HG03469 (cell line): Measurements from ENCODE around the gene CADPS.

Source experiments
- ATAC-seq: cut with Tn5 transposase; IDR thresholded peaks from one replicate; pipeline ENCODE4 v1.9.1; 2021; ENCODE audit warnings: mild to moderate bottlenecking, moderate library complexity, moderate number of reproducible peaks; ENCODE audit not compliant: unreplicated experiment

Gene CADPS

DNA sequence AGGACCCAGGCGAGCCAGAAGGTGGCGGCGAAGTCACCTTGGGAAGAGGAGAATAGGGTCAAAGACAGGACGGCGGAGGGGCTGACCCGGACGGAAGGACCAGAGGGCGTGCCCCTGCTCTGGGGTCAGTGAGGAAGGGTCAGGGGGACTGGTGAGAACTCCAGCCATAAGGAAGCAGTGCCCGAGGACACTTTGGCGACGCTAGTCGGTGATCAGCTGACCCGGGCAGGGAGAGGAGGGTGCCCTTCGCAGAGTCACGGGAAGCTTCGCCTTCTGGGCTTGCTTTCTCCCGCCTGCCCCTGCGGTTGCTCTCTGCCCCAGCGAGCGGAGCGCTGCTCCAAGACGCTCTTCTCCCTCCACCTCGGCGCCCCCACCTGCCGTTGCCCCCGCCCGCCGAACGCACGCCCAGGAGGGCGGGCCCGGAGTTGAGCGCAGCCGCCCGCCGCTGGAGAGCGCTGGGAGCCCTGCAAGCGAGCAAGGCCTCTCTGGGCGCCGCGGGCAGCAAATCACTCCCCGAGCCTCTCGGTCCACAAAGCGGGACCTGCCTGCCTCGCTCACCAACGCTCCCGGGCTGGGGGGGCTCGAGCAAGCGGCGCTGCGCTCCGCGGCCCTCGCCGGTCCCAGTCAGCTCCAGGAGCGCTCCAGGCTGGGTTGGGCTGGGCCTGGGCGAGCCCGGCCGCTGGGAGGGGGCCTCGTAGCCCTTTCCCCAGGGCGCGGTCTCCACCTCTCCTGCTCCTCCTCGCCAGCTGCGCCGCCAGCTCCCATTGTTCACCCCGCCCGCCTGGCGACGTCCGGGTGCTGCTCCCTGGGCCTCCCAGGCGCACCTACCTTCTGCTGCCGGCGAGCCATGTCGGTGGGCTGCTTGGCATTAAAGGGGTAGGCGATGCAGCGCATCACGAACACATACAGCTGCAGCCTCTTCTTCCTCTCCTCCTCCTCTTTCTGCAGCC is 1.2 kb downstream of the CADPS start:
- ATAC-seq, result no peak

DNA sequence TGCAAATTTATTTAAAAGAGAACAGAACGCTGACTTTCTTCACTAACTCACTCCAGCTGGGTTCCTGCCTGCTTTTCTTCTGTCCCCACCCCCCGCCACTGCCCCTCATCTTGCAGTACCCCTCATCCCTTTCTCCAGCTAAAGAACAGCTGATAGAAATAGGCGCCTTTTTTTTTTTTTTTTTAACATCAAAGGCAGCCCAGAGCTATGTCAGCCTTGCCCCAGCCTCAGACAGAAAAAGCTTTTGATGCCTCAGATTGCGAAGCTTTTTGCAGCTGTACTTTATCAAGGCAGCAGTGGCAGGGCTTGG is 1.8 kb downstream of the CADPS start:
- no peak for ATAC-seq

DNA sequence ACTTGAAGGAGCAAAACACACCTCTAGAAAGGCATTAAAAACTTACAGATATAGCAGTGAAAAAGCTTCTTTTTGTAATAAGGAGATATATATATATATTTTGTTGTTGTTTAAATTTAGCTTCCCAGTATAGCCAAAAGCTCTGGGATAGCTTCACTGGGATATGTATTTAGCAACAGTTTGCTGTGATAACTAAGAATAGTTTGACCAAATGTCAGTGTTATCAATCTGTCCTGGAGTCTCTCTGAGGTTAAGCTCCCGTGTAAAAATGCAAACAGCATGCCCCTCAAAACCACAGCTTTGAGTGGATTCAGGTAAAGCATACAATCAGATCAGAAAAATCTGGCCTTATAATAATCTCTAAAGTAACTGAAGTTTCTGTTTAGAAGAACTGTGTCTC is 2.9 kb downstream of the CADPS start:
- no peak for ATAC-seq

DNA sequence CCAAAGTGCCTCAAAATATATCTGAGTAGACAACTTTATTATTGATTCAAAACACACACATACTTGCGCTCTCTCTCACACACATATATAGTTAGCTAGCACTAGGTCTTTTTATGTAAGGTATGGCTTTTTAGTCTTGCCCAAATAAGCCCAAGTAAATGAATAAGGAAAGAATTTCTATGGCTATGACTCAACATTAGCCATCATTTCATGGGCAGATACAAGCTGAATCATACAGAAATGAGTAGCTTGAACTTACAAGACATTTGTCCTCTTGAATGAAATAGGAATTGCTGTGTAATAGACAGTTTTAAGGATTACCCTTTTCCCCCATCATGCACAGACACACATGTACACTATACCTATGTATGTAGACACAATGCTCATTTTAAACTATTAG is 4.9 kb downstream of the CADPS start:
- no peak for ATAC-seq

DNA sequence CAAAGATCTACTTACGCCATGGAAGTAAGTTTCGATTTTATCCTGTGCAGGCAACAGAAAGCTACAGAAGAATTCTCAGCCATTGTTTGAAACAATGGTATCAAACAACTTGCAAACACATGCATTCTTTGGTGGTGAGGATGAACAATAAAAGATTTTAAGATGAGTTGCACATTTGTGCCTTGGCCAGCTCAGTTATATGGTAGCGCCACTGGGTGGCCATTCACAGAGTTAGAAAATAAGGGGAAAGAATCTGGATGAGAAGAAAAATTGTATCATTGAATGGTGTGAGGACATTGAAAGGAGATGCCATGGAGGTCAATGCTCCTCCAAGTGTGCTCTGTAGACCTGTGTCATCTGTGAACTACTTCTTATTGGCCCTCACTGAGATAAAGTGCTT is 11.6 kb downstream of the CADPS start:
- no peak for ATAC-seq

DNA sequence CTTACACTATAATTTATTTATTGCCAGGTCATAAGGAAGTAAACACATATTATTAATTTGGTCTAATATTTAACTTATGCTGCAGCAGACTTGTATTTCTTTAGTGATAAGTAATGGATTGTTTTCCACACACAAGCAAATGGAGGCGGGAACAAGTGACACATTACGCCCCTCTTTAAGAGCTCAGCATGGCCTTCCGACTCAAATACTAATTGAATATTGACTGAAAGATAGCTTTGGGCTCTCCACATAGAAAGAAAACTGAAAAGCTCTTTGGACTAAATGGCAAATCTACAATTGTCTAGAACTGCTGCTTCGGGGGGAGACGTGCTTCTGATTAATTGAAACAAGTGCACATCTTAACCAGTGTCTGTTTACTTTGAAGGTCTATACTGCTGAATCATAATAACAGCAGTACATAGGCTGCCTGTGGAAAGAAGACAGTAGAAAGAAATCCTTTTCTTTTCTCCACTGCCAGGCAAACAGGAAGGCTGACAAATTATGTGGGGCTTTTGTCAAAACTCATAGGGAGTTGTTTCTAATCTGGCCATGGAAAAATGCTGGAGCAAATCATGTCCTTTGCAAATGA is 15.9 kb downstream of the CADPS start:
- ATAC-seq, result no peak

DNA sequence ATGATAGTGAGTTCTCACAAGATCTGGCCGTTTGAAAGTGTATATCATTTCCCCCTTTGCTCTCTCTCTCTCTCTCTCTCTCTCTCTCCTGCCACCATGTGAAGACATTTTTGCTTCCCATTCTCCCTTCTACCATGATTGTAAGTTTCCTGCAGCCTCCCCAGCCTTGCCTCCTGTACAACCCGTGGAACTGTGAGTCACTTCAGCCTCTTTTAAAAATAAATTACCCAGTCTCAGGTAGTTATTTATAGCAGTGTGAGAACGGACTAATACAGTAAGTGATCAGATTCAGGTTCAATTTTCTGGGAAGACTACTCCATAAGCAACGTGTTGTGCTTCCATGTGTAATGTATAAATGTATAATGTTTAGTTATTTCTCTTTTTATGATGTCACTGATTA is 29.2 kb downstream of the CADPS start:
- no peak for ATAC-seq

DNA sequence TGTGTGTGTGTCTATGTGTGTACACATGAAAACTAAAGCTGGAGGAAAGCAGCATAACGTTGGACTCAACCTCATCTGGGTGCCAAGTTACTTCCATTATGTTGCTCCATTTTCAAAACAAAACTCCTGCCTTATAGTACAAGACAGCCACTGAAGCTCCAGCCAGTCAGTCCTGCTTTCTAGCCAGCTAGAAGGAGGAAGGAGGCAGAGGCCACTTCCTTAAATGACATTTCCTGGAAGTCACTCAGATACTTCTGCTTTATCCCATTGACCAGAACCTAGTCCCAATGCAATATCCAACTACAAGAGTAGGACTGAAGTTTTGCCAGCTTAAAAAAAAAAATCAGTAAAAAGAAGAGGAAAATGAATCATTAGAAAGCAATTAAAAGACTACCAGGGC is 31.7 kb downstream of the CADPS start:
- ATAC-seq, result no peak

DNA sequence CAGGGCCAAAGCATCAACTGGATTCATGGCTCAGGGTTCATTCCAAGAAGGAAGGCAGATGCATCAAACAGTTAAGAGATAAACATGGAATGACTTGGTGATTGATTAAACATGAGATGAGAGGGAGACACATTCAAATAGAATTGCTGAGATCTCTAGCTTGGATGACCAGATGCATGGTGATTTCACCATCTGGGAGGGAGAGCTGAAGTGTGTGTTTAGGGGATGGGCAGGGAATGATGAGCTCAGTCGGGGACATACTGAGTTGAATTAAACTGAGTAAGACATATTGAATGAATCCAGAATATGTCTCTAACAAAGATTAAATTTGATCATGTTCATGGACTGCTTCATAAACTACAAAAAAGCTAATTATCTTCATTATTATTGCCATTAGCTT is 35.5 kb downstream of the CADPS start:
- ATAC-seq, result no peak

DNA sequence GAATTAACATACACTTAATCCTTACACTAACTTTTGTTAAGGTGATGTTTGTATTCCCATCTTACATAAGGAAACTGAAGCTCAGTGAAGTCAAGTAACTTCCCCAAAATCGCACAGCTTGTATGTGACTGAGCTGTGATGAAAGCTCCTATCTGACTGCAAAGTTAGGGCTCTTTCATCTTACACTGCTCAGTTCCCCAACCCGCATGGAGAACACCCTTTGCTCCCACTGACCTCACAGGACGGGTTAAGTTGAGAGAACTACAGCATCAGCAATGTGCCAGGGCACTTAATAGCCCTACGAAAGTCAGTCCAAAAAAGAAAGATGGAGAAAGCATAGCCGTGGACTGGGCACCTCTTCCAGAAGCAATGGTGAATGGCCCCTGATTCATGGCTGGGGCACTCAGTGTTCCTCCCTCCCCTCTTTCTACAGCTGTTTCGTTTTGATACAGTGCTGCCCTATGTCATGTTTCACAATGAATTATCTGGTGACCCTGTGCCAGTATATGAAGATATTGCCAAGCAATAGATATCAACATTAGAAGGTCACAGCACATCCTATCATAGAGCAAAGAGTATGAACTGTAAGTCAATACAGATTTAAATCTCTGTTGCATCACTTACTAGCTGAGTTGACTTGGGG is 38.0 kb downstream of the CADPS start:
- no peak for ATAC-seq

DNA sequence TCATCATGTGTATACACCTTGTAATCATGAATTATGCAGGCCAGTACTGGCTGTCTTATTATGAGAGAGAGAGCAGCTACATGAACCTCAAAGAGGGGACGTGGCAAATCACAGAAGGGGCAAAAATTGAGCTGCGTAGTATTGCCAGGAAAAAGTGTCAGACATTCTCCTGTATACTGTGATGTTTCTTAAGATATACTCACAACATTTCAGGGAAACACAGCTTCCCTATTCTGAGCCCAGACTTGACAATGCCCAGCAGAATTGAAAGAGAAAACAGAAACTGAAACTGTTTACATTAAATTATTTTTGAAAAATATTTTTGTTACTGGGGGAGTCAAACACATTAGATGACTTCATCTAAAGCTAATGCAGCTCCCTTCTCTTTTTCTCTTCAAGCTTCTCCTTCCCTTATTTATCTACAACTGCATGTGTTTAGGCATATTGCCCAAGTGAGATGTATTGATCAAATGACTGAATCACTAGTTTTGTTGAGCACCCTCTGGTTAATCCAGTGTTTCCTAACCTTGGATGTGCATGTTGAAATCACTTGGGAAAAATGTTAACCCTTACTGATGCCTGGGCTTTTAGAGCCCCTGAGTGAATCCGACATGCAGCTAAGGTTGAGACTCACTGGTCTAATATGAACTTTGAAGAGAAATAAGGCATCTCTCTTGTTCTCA is 39.5 kb downstream of the CADPS start:
- peak; percentile 54 for ATAC-seq

DNA sequence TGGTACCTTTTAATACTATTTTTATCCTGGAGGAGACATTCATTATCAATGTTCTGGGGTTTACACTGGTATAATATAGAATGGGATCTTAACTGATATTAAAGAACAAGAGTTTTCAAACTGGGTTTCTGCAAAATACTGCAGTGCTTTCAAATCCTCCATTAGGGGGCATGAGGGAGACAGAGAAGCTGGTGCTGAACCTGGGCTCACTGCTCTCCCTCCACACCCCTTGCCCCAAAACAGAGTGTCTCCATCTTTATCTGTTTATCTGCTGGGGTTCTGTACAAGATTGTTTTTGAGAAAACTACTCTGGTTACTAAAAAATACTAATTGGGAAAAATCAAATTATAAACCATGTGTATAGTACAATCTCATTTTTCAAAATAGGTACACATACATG is 41.7 kb downstream of the CADPS start:
- ATAC-seq, result no peak

DNA sequence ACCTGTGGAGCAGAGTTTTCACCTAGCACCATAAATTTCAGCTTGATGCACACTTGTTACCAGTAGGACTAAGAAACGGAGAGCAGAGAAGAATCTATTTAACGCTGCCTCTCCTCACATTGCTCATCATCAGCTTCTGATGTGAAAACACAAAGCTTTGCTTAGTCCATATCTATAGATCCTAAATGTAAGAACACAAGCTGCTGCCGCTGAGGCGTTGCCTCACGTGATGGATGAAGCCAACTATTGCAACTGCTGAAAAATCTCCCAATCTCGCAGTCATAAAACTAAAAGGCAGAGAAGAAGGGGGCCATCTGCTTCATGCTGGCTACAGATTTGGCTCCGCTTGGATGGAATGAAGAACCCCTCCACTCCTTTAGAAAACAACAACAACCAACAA is 42.7 kb downstream of the CADPS start:
- ATAC-seq, result no peak

DNA sequence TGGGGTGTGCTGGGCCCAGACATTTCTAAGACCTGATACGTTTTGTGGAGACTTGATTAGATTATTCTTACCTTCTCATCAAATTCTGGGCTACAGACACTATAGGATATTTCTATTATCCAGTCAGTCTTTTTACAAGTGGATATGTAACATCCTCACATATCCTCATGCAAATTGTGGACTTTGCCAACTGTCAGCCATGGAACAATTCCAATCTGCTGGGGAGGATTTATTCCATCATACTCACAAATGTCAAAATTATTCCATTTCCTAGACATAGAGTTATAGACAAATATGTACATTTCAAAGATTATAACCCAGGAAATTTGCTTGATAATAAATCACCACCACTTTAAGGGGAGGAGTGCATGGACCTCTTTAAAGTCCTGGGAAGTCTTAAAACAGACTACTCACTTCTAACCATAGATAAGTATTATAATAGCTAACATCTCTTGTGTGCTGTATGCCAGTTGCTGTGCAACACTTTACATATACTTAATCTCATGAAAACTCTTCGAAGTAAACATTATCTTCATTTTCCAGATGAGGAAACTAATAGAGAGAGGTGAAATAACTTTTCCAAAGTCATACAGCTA is 44.4 kb downstream of the CADPS start:
- no peak for ATAC-seq

DNA sequence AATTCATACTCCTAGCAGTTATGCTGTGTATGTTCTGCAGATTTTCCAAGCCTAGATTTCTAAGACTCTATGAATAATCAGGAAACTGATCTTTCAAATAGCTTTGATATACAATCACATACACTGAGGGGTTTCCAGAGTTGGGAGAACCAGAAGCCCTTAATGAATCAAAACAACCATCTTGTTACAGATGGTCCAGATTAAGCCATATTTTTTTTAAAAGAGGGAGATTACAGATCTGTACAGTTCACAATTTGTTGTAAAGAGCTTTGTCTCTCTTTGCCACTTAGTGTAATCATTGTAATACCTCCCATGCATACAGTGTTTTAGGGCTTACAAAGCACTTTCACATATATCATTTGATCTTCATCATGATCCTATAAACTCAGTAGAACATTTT is 47.7 kb downstream of the CADPS start:
- no peak for ATAC-seq

DNA sequence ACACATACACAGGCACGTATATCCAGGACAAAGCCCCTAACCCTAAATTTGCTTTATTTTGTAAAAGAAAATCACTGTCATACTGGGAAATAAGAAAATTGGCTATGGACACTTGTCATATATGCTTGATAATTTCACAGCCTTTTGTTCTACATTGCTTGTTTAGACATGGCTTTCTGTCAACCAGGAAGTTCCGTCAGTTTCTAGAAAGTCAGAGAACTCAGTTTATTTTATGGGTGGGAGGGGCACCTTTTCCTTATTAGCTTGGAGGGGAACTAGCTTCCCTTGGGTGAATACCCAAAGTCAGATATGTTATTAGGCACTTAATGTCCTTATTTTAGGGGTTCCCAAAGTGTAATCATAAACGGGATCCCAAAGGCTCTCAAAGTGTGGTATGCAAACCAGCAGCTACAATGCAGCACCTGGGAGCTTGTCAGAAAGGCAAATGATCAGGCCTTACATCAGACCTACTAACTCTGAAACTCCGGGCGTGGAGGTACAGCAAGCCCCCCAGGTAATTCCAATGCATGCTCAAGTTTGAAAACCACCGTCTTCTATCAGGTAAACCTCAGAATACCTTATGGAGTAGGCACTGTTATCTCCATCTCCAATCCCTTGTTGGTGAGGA is 50.1 kb downstream of the CADPS start:
- no peak for ATAC-seq

DNA sequence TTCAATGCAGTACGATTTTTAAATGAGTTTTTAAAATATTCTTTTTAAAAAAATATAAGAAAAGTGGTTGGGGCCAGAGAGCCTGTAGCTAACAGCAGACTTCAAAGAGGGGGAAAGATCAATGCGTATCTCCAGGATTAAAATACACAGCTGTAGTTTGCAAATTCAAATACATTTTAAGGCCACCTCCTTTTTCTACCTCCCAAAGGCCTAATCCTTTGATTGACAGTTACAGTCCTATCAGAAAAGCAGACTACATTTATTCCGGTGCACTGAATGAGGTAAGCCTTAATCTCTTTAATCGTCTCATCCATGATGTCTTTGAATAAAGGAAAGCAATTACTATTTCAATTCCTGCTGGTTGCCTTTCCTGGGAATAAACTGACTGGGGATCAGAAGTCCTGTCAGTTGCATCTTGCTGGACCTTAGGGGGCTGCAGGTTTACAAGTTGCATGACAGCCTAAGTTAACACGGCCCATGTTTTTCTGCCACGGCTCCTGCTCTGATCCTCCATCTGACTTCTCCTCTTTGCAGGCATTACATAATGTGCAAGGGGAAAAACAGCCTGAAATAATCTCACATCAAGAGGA is 51.7 kb downstream of the CADPS start:
- no peak for ATAC-seq

DNA sequence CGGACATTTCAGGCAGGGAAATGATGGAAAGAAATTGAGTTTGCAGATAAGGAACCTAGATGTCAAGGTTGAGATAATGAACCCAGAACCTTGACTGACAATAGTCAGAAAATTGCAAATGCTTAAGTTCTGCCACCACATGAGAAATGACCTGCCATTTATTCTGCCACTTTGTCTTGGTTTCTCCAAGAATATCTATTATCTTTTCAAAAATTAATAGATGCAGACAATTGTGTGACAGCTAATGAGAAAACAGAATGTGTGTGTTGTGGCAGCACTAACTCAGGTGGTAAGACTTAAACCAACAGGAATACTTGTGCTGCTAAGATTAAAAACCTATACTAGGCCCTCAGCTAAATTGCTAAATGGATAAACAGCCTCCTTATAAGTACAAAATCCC is 52.3 kb downstream of the CADPS start:
- ATAC-seq, result no peak

DNA sequence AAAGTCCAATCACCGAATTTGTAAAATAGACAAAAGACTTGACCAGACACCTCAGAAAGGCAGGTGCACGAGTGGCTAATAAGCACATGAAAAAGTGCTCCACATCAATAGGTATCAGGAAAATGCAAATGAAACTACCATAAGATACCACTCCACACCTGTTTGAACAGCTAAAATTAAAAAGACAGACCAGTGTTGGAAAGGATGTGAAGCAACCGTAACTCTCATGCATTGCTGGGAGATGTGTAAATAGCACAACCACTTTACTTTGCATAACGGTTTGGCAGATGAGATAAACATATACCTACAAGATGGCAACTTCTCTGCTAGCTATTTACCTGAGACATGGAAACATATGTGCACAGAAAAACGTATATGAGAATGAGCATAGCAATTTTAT is 56.9 kb downstream of the CADPS start:
- peak; percentile 69 for ATAC-seq

DNA sequence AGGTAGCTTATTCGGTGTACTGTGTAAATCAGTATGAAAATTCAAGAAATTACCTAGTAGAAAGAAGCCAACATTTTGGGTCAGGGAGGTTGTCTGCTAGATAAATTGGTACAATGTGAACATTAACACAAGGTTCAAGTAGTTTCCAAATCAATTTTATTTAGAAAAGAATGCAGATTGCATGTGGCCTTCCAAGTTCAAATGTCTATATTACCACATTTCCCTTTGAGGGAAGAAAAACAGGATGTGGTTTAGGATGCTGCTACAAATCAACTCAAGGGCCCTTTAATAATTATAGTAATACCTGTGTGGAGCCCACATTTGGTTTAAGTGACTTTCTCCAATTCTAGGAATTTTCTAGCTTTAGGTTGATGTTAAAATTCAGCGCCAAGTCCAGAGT is 57.5 kb downstream of the CADPS start:
- no peak for ATAC-seq
